ENCODE measurements around the gene VAMP2. TPM values are rescaled to one million over a fixed set of nuclear protein-coding genes. Genes with fewer than 3 reads are reported as not detected.
A peak's percentile ranks its signal among the peaks of the same experiment; 100 is the strongest.

The VAMP2 gene
- polyA plus RNA-seq, 4 donors = 27.5 to 75.9 (median 46.7) TPM

GRCh38 chr17:8151120-8151640 is 11.6 kb downstream of the VAMP2 start:
- H3K27ac ChIP-seq (ENCODE audit: low read depth in 1 of 3, low read length in 2 of 3) = peak overlapping the region; percentile 90 to 97 (median 92)
- peaks cover 0 to 56% (median 12%) of the 10 kb centered on the region in 3 donors for H3K4me1 ChIP-seq (ENCODE audit: control insufficient read depth in 3 of 3, insufficient read depth in 2 of 3, low read depth in 1 of 3, low read length in 2 of 3)
- H3K27me3 ChIP-seq (ENCODE audit: control insufficient read depth in 3 of 3, insufficient read depth in 3 of 3, low read length in 3 of 3) = no peaks in the 10 kb centered on the region
- peaks cover 21 to 50% (median 29%) of the 10 kb centered on the region in 3 donors for H3K36me3 ChIP-seq (ENCODE audit: control insufficient read depth in 3 of 3, insufficient read depth in 2 of 3, low read depth in 1 of 3, low read length in 3 of 3)
- peak overlapping the region; percentile 59 to 69 (median 64) for H3K4me3 ChIP-seq (ENCODE audit: low read depth in 1 of 3, low read length in 3 of 3)
- no peaks in the 10 kb centered on the region for H3K9me3 ChIP-seq (ENCODE audit: control insufficient read depth in 2 of 2, insufficient read depth in 1 of 2, low read depth in 1 of 2, low read length in 1 of 2)
- 1 to 8% (median 4%) methylated on average over 37 to 38 of the region's 38 CpGs for WGBS, 3 donors
- DNase-seq = peak; percentile 61 to 92
- no peak for FAIRE-seq

- Histone ChIP-seq H3K4me3 (ENCODE audit: low read depth in 1 of 3, low read length in 3 of 3) (peak overlapping the region in 2 of 3 donors; percentile 64 to 69), H3K4me1 (ENCODE audit: control insufficient read depth in 3 of 3, insufficient read depth in 2 of 3, low read depth in 1 of 3, low read length in 2 of 3) (peaks cover 0 to 51% (median 12%) of the 10 kb centered on the region in 3 donors), H3K27ac (ENCODE audit: low read depth in 1 of 3, low read length in 2 of 3) (peak overlapping the region; percentile 90 to 97 (median 92)), H3K9me3 (ENCODE audit: control insufficient read depth in 2 of 2, insufficient read depth in 1 of 2, low read depth in 1 of 2, low read length in 1 of 2) (no peaks in the 10 kb centered on the region), H3K27me3 (ENCODE audit: control insufficient read depth in 3 of 3, insufficient read depth in 3 of 3, low read length in 3 of 3) (no peaks in the 10 kb centered on the region), H3K36me3 (ENCODE audit: control insufficient read depth in 3 of 3, insufficient read depth in 2 of 3, low read depth in 1 of 3, low read length in 3 of 3) (peaks cover 24 to 57% (median 29%) of the 10 kb centered on the region in 3 donors)
- no peak for DNase-seq
- FAIRE-seq = no peak
- 77 to 82% (median 81%) methylated on average over 18 of the region's 18 CpGs for WGBS, 3 donors
Measured at GRCh38 chr17:8150194-8151119, 12.3 kb downstream of the VAMP2 start.

GRCh38 chr17:8149419-8150193 is 13.1 kb downstream of the VAMP2 start:
- Histone ChIP-seq H3K4me1 (ENCODE audit: control insufficient read depth in 3 of 3, insufficient read depth in 2 of 3, low read depth in 1 of 3, low read length in 2 of 3) (peaks cover 0 to 43% (median 12%) of the 10 kb centered on the region in 3 donors), H3K4me3 (ENCODE audit: low read depth in 1 of 3, low read length in 3 of 3) (no peak overlapping the region), H3K9me3 (ENCODE audit: control insufficient read depth in 2 of 2, insufficient read depth in 1 of 2, low read depth in 1 of 2, low read length in 1 of 2) (no peaks in the 10 kb centered on the region), H3K27ac (ENCODE audit: low read depth in 1 of 3, low read length in 2 of 3) (no peak overlapping the region), H3K36me3 (ENCODE audit: control insufficient read depth in 3 of 3, insufficient read depth in 2 of 3, low read depth in 1 of 3, low read length in 3 of 3) (peaks cover 25 to 65% (median 34%) of the 10 kb centered on the region in 3 donors), H3K27me3 (ENCODE audit: control insufficient read depth in 3 of 3, insufficient read depth in 3 of 3, low read length in 3 of 3) (no peaks in the 10 kb centered on the region)
- no peak for FAIRE-seq
- no peak for DNase-seq
- WGBS, 3 donors = 95 to 97% (median 96%) methylated on average over 29 of the region's 29 CpGs

DNA sequence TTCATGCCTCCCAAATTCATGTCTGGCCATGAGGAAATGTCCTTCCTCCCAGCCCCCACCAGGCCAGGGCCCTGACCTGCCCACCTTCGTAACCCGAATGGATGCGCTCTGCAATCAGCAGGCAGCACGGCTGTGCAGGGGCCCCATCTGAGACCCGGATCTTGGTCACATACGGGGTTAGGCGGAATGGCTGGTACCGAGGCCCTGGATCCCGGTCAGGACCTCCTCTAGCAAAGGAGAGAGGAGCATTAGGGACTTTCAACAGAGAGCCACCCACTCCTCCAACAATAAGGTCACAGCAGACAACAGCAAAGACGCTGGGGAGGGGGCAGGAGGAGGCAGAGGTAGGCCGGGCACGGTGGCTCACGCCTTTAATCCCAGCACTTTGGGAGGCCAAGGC is 14.2 kb downstream of the VAMP2 start:
- Histone ChIP-seq H3K27ac (ENCODE audit: low read depth in 1 of 3, low read length in 2 of 3) (no peak overlapping the region), H3K9me3 (ENCODE audit: control insufficient read depth in 2 of 2, insufficient read depth in 1 of 2, low read depth in 1 of 2, low read length in 1 of 2) (no peaks in the 10 kb centered on the region), H3K4me3 (ENCODE audit: low read depth in 1 of 3, low read length in 3 of 3) (no peak overlapping the region), H3K36me3 (ENCODE audit: control insufficient read depth in 3 of 3, insufficient read depth in 2 of 3, low read depth in 1 of 3, low read length in 3 of 3) (peaks cover 35 to 75% (median 43%) of the 10 kb centered on the region in 3 donors), H3K27me3 (ENCODE audit: control insufficient read depth in 3 of 3, insufficient read depth in 3 of 3, low read length in 3 of 3) (no peaks in the 10 kb centered on the region), H3K4me1 (ENCODE audit: control insufficient read depth in 3 of 3, insufficient read depth in 2 of 3, low read depth in 1 of 3, low read length in 2 of 3) (peaks cover 0 to 33% (median 12%) of the 10 kb centered on the region in 3 donors)
- WGBS, 3 donors = 93 to 95% (median 95%) methylated on average over 13 of the region's 13 CpGs
- no peak for DNase-seq
- FAIRE-seq = no peak

DNA sequence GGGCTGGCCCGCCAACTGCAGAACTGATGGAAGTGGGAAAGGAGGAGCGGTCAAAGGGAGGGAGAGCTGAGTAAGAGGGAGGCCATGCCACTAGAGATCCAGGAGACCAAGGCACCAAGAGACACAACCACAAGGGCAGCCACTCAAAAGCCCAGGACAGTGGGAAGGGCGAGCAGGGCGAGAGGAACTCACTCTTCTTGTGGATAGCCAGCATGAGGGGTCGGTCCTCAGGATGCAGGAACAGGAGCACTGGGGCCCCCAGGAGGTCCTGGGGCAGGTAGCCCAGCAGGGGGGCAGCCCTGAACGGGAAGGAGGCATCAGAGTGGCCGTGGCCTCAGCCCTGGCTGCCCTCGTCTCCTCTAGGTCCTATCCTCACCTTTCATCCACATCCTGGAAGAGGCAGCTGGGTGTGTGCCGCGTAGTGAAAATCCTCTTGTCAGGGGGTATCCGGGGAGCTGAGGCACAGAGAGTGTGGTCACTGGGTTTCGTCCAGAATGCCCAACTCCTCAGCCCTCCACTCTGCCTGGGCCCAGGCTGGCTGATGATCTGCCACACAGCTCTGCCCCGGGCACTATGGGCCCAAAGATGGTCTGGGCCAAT is 14.8 kb downstream of the VAMP2 start:
- FAIRE-seq (no peak), DNase-seq (no peak)
- H3K9me3 ChIP-seq (ENCODE audit: control insufficient read depth in 2 of 2, insufficient read depth in 1 of 2, low read depth in 1 of 2, low read length in 1 of 2) = no peaks in the 10 kb centered on the region
- H3K27me3 ChIP-seq (ENCODE audit: control insufficient read depth in 3 of 3, insufficient read depth in 3 of 3, low read length in 3 of 3) = no peaks in the 10 kb centered on the region
- peaks cover 38 to 79% (median 46%) of the 10 kb centered on the region in 3 donors for H3K36me3 ChIP-seq (ENCODE audit: control insufficient read depth in 3 of 3, insufficient read depth in 2 of 3, low read depth in 1 of 3, low read length in 3 of 3)
- H3K4me3 ChIP-seq (ENCODE audit: low read depth in 1 of 3, low read length in 3 of 3) = no peak overlapping the region
- WGBS, 3 donors = 92 to 93% (median 92%) methylated on average over 13 of the region's 13 CpGs
- H3K27ac ChIP-seq (ENCODE audit: low read depth in 1 of 3, low read length in 2 of 3) = peak overlapping the region in 1 of 3 donors; percentile 11
- peaks cover 0 to 26% (median 8%) of the 10 kb centered on the region in 3 donors for H3K4me1 ChIP-seq (ENCODE audit: control insufficient read depth in 3 of 3, insufficient read depth in 2 of 3, low read depth in 1 of 3, low read length in 2 of 3)

DNA sequence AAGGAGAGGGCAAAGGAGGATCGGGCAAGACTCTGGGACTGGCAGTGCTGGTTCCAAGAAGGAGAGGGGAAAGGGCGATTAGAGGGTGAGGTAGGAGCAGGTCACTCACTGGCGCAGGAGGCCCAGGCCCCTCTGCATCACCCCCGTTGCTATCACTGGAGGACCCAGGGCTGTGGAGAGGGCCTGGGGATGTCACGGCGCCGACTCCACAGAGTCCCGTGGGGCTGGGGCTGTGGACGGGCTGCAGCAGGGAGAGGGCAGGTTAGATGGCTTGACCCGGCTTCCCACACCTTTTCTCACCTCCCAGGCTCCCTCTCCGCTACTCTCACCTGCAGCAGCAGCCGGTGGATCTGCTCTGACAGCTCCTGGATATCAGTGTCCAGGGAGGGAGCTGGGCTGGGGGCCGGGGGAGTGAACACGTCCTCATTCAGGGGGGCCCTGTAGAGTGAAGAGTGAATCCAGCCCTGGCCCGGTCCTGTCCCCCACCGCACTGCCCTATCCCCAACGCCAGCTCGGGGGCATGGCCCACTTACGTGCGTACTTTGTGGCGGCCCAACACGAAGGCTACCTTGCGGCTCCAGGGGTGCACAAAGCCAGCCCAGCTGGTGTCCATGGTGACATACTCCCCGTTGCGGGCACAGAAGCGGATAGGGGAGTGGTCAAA is 15.5 kb downstream of the VAMP2 start:
- Histone ChIP-seq H3K9me3 (ENCODE audit: control insufficient read depth in 2 of 2, insufficient read depth in 1 of 2, low read depth in 1 of 2, low read length in 1 of 2) (no peaks in the 10 kb centered on the region), H3K27me3 (ENCODE audit: control insufficient read depth in 3 of 3, insufficient read depth in 3 of 3, low read length in 3 of 3) (no peaks in the 10 kb centered on the region), H3K27ac (ENCODE audit: low read depth in 1 of 3, low read length in 2 of 3) (no peak overlapping the region), H3K36me3 (ENCODE audit: control insufficient read depth in 3 of 3, insufficient read depth in 2 of 3, low read depth in 1 of 3, low read length in 3 of 3) (peaks cover 42 to 85% (median 48%) of the 10 kb centered on the region in 3 donors), H3K4me1 (ENCODE audit: control insufficient read depth in 3 of 3, insufficient read depth in 2 of 3, low read depth in 1 of 3, low read length in 2 of 3) (peaks cover 0 to 20% (median 4%) of the 10 kb centered on the region in 3 donors), H3K4me3 (ENCODE audit: low read depth in 1 of 3, low read length in 3 of 3) (no peak overlapping the region)
- no peak for FAIRE-seq
- whole genome bisulfite sequencing, 3 donors = 93 to 94% (median 93%) methylated on average over 26 of the region's 26 CpGs
- no peak for DNase-seq

DNA sequence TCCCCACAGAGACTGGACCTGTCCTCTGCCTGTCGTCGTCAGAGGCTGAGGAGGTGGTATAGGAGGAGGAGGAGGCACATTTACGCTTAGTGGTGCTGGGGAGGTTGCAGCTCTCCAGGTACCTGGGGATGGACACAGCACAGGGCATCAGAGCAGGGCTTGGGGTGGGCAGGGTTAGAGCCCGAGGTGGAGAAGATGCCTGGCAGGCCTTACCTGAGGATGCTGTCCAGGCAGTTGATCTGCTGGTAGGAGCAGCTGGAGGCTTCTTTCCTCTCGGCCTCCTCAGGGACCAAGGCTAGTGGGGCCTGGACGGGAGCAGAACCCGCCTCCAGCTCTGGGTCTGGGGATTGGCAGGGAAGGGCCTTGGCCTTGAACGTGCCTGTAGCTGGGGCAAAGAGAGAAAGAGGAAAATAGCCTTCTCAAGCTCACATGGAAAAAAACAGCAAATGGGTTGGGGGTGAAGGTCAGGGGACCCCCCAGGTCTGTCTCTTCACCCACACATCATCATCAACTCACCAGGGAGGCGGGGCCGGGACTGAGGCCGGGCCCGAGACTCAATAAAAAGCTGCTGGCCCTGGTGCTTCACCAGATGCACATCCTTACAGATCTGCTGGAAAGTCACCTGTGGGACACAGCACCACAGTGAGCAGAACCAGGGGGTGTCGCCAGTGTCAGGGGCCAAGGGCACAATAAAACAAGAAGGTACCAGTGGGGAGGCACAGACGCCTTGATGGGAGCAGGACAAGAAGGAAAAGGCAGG is 16.2 kb downstream of the VAMP2 start:
- Histone ChIP-seq H3K36me3 (ENCODE audit: control insufficient read depth in 3 of 3, insufficient read depth in 2 of 3, low read depth in 1 of 3, low read length in 3 of 3) (peaks cover 42 to 92% (median 53%) of the 10 kb centered on the region in 3 donors), H3K4me1 (ENCODE audit: control insufficient read depth in 3 of 3, insufficient read depth in 2 of 3, low read depth in 1 of 3, low read length in 2 of 3) (peaks cover 0 to 15% (median 4%) of the 10 kb centered on the region in 3 donors), H3K27ac (ENCODE audit: low read depth in 1 of 3, low read length in 2 of 3) (no peak overlapping the region), H3K9me3 (ENCODE audit: control insufficient read depth in 2 of 2, insufficient read depth in 1 of 2, low read depth in 1 of 2, low read length in 1 of 2) (no peaks in the 10 kb centered on the region), H3K27me3 (ENCODE audit: control insufficient read depth in 3 of 3, insufficient read depth in 3 of 3, low read length in 3 of 3) (no peaks in the 10 kb centered on the region), H3K4me3 (ENCODE audit: low read depth in 1 of 3, low read length in 3 of 3) (no peak overlapping the region)
- no peak for FAIRE-seq
- no peak for DNase-seq
- 93 to 97% (median 94%) methylated on average over 12 to 14 of the region's 14 CpGs for WGBS, 3 donors
